GM20000 (cell line): Measurements from ENCODE around the gene USP49.

Experiments
- DNase-seq: peaks from one replicate; pipeline ENCODE4 v3.0.0; 2012; ENCODE audit warnings: low spot score
- CTCF ChIP-seq: IDR thresholded peaks from 2 replicates; pipeline ENCODE4 v1.5.1; 2012; ENCODE audit warnings: mild to moderate bottlenecking, control low read depth; ENCODE audit errors: extremely low read depth, missing control alignments

USP49 gene

GRCh38 chr6:41805830-41806774 is 89.1 kb downstream of the USP49 start:
- no peak for TF ChIP-seq CTCF
- no peak for DNase-seq

- DNase-seq, result no peak
- TF ChIP-seq CTCF, result no peak
Measured at GRCh38 chr6:41801380-41801779, 93.8 kb downstream of the USP49 start.

- no peak for TF ChIP-seq CTCF
- DNase-seq, result no peak
Measured at GRCh38 chr6:41799559-41799911, 95.6 kb downstream of the USP49 start.

GRCh38 chr6:41798901-41799558 is 96.1 kb downstream of the USP49 start:
- DNase-seq, result no peak
- TF ChIP-seq CTCF, result no peak

- no peak for DNase-seq
- TF ChIP-seq CTCF, result no peak
Measured at GRCh38 chr6:41796474-41796873, 98.7 kb downstream of the USP49 start.

GRCh38 chr6:41791984-41792383 is 103.2 kb downstream of the USP49 start:
- no peak for DNase-seq
- TF ChIP-seq CTCF, result no peak

- no peak for DNase-seq
Measured at GRCh38 chr6:41791305-41791704, 103.9 kb downstream of the USP49 start.

More at GRCh38 chr6:41791305-41791704, 103.9 kb downstream of the USP49 start:
- no peak for TF ChIP-seq CTCF
